Ascending aorta (tissue), 2 donors: ENCODE measurements around the gene ZNF692. TPM values are rescaled to one million over a fixed set of nuclear protein-coding genes. Genes with fewer than 3 reads are reported as not detected.

ENCODE experiments used
- DNase-seq, 2 donors: peaks; one replicate each; pipeline ENCODE4 v3.0.0-alpha.2; 2019; ENCODE audit warnings: low spot score in 2 of 2
- H3K27ac ChIP-seq, 2 donors: fragments of 200-600 bp; sonication (generic); one replicate each; pipeline ENCODE4 v1.5.1; 2016 to 2017; ENCODE audit warnings: mild to moderate bottlenecking in 1 of 2
- H3K27me3 ChIP-seq: fragments of 200-600 bp; sonication (generic); one replicate; pipeline ENCODE4 v1.5.1; 2017
- H3K36me3 ChIP-seq, 2 donors: fragments of 200-600 bp; sonication (generic); one replicate each; pipeline ENCODE4 v1.5.1; 2016
- H3K4me1 ChIP-seq, 2 donors: fragments of 200-600 bp; sonication (generic); one replicate each; pipeline ENCODE4 v1.5.1; 2016 to 2017; ENCODE audit warnings: mild to moderate bottlenecking in 1 of 2
- H3K4me3 ChIP-seq, 2 donors: fragments of 200-600 bp; sonication (generic); one replicate each; pipeline ENCODE4 v1.5.1; 2016 to 2017; ENCODE audit warnings: mild to moderate bottlenecking in 1 of 2
- H3K9me3 ChIP-seq, 2 donors: fragments of 200-600 bp; sonication (generic); one replicate each; pipeline ENCODE4 v1.5.1; 2016
- intact Hi-C: fragments of 100-400 bp; cut with DNase I; formaldehyde crosslinking; loops from one replicate; pipeline ENCODE4 v1.15.1; 2023
- total RNA-seq: library from RNA; depleted of rRNA; stranded (reverse); fragments of >200 nt; gene quantifications from one replicate; pipeline ENCODE4 v1.1.0, GENCODE V29; 2016
- TF ChIP-seq, protein P1 (sequence below), 3 experiments: fragments of 200-600 bp in 2 of 3; fragments of 450-650 bp in 1 of 3; sonication (generic) in 2 of 3; IDR thresholded peaks; one replicate each; pipeline ENCODE4 v1.5.1; 2016 to 2019; ENCODE audit warnings: antibody characterized with exemption in 3 of 3, mild to moderate bottlenecking in 1 of 3, moderate library complexity in 1 of 3

The ZNF692 gene, protein sequence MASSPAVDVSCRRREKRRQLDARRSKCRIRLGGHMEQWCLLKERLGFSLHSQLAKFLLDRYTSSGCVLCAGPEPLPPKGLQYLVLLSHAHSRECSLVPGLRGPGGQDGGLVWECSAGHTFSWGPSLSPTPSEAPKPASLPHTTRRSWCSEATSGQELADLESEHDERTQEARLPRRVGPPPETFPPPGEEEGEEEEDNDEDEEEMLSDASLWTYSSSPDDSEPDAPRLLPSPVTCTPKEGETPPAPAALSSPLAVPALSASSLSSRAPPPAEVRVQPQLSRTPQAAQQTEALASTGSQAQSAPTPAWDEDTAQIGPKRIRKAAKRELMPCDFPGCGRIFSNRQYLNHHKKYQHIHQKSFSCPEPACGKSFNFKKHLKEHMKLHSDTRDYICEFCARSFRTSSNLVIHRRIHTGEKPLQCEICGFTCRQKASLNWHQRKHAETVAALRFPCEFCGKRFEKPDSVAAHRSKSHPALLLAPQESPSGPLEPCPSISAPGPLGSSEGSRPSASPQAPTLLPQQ
- 13.8 TPM for total RNA-seq

DNA sequence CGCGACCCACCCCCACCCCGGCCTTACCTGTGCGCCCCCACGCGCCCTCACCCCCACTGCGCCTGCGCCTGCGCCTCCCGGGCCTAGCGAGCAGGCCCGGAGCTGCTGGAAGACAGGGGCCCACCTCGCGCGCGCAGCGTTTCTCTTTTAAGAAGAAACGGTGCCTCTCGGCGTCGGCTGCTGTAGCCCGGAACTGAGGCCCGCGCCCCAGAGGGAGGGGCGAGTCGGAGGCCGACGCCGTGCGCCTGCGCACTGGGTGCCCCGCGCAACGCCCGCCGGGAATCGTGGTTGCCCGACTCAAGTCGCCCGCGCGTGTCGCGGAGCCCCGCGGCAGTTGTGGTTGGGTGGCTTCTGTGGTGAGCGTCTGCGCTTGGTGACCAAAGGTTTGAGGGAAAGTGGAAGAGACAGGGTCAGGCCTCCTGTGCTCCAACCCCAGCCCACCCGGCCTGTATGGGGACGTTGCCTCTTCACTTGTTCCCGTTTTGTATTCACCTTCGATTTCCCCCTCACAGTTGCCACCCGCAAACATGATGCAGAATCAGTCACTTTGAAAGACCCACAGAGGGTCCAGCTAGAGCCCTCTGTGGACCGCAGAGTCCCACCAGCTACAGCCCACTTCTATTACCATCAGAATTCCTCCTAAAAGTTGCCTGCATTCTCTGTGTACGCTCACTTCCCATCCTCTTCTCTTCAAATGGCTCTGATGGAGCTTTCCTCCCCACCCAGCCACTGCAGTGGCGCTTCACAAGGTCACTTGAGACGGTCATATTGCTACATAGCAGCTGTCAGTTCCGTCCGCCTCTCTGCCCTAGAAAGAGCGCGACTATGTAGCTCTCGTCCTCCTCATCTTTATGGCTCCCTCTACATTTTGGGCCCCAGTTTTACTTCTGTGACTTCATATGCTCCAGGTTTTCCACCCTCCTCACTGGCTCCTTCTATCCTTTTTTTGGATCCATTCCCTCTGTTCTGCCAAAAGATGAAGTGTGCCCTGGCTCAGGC lies at the start of gene ZNF692:
TSS of gene ZNF692 (minus strand) at position 195 of the 999 bp plus-strand sequence. CDS start 776 bp downstream, outside the sequence.
- DNase-seq = peak; percentile 86 to 99
- intact Hi-C loops = loop anchor here (1.0 to 2.0 kb wide), 4 partner anchors 14 to 47 kb away; partner anchors contain the start of genes PGBD2 and ZNF672
- Histone ChIP-seq H3K9me3 (no peaks in the 10 kb centered on the region), H3K27ac (peak within 1 kb of the TSS; percentile 83 to 90), H3K36me3 (peaks cover 0 to 5% of the 10 kb centered on the region in 2 donors), H3K4me3 (peak within 1 kb of the TSS; percentile 69), H3K4me1 (peaks cover 11 to 25% of the 10 kb centered on the region in 2 donors), H3K27me3 (no peaks in the 10 kb centered on the region)
- TF ChIP-seq, protein P1, sequence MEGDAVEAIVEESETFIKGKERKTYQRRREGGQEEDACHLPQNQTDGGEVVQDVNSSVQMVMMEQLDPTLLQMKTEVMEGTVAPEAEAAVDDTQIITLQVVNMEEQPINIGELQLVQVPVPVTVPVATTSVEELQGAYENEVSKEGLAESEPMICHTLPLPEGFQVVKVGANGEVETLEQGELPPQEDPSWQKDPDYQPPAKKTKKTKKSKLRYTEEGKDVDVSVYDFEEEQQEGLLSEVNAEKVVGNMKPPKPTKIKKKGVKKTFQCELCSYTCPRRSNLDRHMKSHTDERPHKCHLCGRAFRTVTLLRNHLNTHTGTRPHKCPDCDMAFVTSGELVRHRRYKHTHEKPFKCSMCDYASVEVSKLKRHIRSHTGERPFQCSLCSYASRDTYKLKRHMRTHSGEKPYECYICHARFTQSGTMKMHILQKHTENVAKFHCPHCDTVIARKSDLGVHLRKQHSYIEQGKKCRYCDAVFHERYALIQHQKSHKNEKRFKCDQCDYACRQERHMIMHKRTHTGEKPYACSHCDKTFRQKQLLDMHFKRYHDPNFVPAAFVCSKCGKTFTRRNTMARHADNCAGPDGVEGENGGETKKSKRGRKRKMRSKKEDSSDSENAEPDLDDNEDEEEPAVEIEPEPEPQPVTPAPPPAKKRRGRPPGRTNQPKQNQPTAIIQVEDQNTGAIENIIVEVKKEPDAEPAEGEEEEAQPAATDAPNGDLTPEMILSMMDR (IDR thresholded peaks at IDR 0.05) = no peak

DNA sequence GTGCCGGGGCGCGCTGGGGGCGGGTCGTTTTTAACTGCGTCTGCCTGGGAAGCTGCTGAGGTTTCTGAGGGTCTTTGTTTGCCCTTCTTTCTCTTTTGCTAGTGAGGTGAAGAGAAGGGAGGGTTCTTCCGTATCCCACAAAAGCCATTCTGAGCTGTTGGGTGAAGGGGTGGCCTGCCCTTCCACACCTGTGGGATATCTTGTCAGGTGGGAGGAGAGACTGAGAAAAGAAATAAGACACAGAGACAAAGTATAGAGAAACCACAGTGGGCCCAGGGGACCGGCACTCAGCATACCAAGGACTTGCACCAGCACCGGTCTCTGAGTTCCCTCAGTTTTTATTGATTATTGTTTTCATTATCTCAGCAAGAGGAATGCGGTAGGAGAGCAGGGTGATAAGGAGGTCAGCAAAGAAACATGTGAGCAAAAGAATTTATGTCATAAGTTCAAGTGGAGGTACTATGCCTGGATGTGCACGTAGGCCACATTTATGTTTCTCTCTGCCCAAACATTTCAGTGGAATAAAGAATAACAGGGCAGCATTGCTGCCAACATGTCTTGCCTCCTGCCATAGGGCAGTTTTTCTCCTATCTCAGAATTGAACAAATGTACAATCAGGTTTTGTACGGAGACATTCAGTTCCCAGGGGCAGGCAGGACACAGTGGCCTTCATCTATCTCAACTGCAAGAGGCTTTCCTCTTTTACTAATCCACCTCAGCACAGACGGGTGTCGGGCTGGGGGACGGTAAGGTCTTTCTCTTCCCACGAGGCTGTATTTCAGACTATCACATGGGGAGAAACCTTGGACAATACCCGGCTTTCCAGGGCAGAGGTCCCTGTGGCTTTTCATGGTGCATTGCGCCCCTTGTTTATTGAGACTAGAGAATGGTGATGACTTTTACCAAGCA lies 48.1 kb upstream of the ZNF692 start:
- no peaks in the 10 kb centered on the region for H3K27me3 ChIP-seq
- intact Hi-C loops = loop anchor here (1.0 kb wide), 4 partner anchors 34 to 81 kb away; partner anchors contain the start of genes ZNF672 and ZNF692
- no peaks in the 10 kb centered on the region for H3K36me3 ChIP-seq
- H3K9me3 ChIP-seq = no peaks in the 10 kb centered on the region
- peak overlapping the region; percentile 71 to 75 for H3K4me3 ChIP-seq
- H3K4me1 ChIP-seq = peaks cover 0 to 6% of the 10 kb centered on the region in 2 donors
- H3K27ac ChIP-seq = peak overlapping the region; percentile 82 to 95
- TF ChIP-seq, protein P1 (IDR thresholded peaks at IDR 0.05) = no peak
- DNase-seq = no peak

DNA sequence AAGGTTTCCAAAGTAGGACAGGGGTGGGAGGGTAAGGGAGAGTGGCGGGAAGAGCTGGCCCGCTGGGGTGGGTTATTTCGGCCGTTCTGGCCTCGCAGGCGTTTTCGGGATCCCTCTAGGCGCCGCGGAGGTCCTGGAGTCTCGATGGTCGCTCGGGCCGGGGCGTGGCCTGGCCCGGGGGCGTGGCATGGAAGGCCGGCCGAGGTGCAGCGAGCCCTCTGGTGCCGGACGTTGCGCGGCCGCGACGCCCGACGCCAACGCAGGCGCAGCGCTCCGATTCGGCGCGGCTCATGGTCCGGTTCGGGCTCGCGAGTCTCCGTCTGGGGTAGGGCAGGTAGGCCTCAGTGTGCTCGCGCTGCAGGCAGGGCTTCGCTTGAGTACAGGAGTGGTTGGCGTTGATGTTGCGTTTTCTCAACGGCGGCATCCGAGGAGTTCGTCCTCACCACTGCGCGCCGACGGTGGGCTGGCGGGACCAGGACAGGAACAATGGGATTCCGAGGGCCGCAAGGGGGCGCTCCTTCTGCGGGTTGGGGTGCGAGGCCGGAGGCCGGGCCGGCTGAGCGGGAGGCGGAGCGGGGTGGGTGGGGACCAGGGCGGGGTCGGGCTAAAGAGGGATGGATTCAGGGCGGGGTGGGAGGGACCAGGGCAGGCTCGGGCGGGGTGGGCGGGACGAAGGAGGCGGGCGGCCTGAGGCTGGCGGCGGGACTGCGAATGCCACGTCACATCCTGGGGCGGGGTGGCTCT lies 47.3 kb upstream of the ZNF692 start, which contains the start of gene PGBD2:
TSS of gene PGBD2 (plus strand) at position 227 of the 744 bp plus-strand sequence. CDS start 7,628 bp downstream, outside the sequence.
- Histone ChIP-seq H3K4me1 (peaks cover 0 to 6% of the 10 kb centered on the region in 2 donors), H3K36me3 (no peaks in the 10 kb centered on the region), H3K9me3 (no peaks in the 10 kb centered on the region), H3K4me3 (peak within 1 kb of the TSS; percentile 71 to 75), H3K27me3 (no peaks in the 10 kb centered on the region), H3K27ac (peak within 1 kb of the TSS; percentile 82 to 95)
- intact Hi-C loops = loop anchor here (1.0 kb wide), 4 partner anchors 33 to 80 kb away; partner anchors contain the start of genes ZNF672 and ZNF692
- peak; percentile 45 to 94 for DNase-seq
- TF ChIP-seq, protein P1 (IDR thresholded peaks at IDR 0.05) = peak; percentile 48 to 64 (median 61)

DNA sequence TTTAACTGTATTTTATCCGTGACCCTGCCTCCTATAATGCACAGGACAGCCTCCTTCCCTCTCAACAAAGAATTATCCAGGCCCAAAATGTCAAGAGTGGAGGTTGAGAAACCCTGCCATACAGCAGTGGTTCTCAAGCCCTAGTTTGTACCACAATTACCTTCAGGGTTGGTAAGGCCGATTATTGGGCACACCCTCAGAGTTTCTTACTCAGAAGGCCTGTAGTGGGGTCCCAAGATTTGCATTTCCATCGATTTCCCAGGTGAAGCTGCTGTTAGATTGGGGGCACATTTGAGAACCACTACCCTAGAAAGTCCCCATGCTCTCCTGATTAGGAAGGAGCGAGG lies 46.8 kb upstream of the ZNF692 start:
- Histone ChIP-seq H3K9me3 (no peaks in the 10 kb centered on the region), H3K4me1 (peaks cover 0 to 6% of the 10 kb centered on the region in 2 donors), H3K4me3 (peak overlapping the region; percentile 71 to 75), H3K36me3 (no peaks in the 10 kb centered on the region), H3K27me3 (no peaks in the 10 kb centered on the region), H3K27ac (peak overlapping the region; percentile 82 to 95)
- TF ChIP-seq, protein P1 (IDR thresholded peaks at IDR 0.05) = no peak
- DNase-seq = no peak
- intact Hi-C loops = loop anchor here (1.0 kb wide), 4 partner anchors 32 to 79 kb away; partner anchors contain the start of genes ZNF672 and ZNF692
